Keratinocyte (primary cell): ENCODE data around the gene RAPGEF1. TPM values are rescaled to one million over a fixed set of nuclear protein-coding genes. Genes with fewer than 3 reads are reported as not detected.

ENCODE experiments used
- DNase-seq: peaks from one replicate; pipeline ENCODE4 v3.0.0-alpha.2; 2011; ENCODE audit warnings: low read depth, missing footprints, low spot score
- FAIRE-seq: peaks from 2 replicates; lab custom pipeline; 2011; peaks lifted over from hg19 to GRCh38; lab: Jason Lieb, UNC
- H2AFZ ChIP-seq: 2 replicates; pipeline ENCODE4 v1.6.0; 2012; ENCODE audit warnings: low read length, control low read depth, inconsistent platforms; ENCODE audit not compliant: control insufficient read depth
- H3K27ac ChIP-seq: 2 replicates; pipeline ENCODE4 v1.5.1; 2011; ENCODE audit warnings: low read length; ENCODE audit not compliant: control insufficient read depth, insufficient read depth
- H3K27me3 ChIP-seq: 3 replicates; pipeline ENCODE4 v1.6.0; 2011; ENCODE audit warnings: low read length; ENCODE audit not compliant: control insufficient read depth, insufficient read depth; ENCODE audit errors: extremely low read depth
- H3K36me3 ChIP-seq, 2 experiments: 2 replicates in 1 of 2; 3 replicates in 1 of 2; pipeline ENCODE4 v1.5.1; 2011; ENCODE audit warnings: low read length in 2 of 2, mild to moderate bottlenecking in 1 of 2; ENCODE audit not compliant: control insufficient read depth in 2 of 2, insufficient read depth in 2 of 2; ENCODE audit errors: extremely low read depth in 1 of 2
- H3K4me1 ChIP-seq: 3 replicates; pipeline ENCODE4 v1.5.1; 2011; ENCODE audit warnings: low read length; ENCODE audit not compliant: control insufficient read depth, insufficient read depth; ENCODE audit errors: extremely low read depth
- H3K4me2 ChIP-seq: 3 replicates; pipeline ENCODE4 v1.6.0; 2011; ENCODE audit warnings: low read depth, low read length; ENCODE audit not compliant: control insufficient read depth, insufficient read depth; ENCODE audit errors: extremely low read depth
- H3K4me3 ChIP-seq, 3 experiments: fragments of 200-600 bp in 1 of 3; sonication (generic) in 1 of 3; 2 replicates in 2 of 3; 3 replicates in 1 of 3; pipeline ENCODE4 v1.5.1; 2011 to 2016; ENCODE audit warnings: low read length in 3 of 3, mild to moderate bottlenecking in 3 of 3, control low read depth in 2 of 3, inconsistent platforms in 1 of 3, low read depth in 1 of 3, mixed read lengths in 1 of 3, mixed run types in 1 of 3, moderate library complexity in 1 of 3; ENCODE audit not compliant: control insufficient read depth in 2 of 3, insufficient read depth in 2 of 3; ENCODE audit errors: extremely low read depth in 1 of 3
- H3K79me2 ChIP-seq: 2 replicates; pipeline ENCODE4 v1.6.0; 2012; ENCODE audit warnings: low read length; ENCODE audit not compliant: control insufficient read depth, insufficient read depth
- H3K9ac ChIP-seq: 3 replicates; pipeline ENCODE4 v1.6.0; 2011; ENCODE audit warnings: low read length; ENCODE audit not compliant: control insufficient read depth, insufficient read depth; ENCODE audit errors: extremely low read depth
- H3K9me1 ChIP-seq: 3 replicates; pipeline ENCODE4 v1.6.0; 2011; ENCODE audit warnings: low read length; ENCODE audit not compliant: control insufficient read depth, insufficient read depth; ENCODE audit errors: extremely low read depth
- H3K9me3 ChIP-seq: 2 replicates; pipeline ENCODE4 v1.5.1; 2012; ENCODE audit warnings: low read depth, low read length; ENCODE audit not compliant: control insufficient read depth
- H4K20me1 ChIP-seq: 3 replicates; pipeline ENCODE4 v1.6.0; 2011; ENCODE audit warnings: low read length; ENCODE audit not compliant: control insufficient read depth, insufficient read depth; ENCODE audit errors: extremely low read depth
- CTCF ChIP-seq, 3 experiments: IDR thresholded peaks in 1 of 3; conservative IDR thresholded peaks in 1 of 3; optimal IDR thresholded peaks in 1 of 3; 2 replicates in 2 of 3; 3 replicates in 1 of 3; pipeline versions ENCODE3 to v1.5.1; 2011; ENCODE audit warnings: low read length in 3 of 3, mild to moderate bottlenecking in 3 of 3, moderate library complexity in 2 of 3, control low read depth in 1 of 3, inconsistent platforms in 1 of 3; ENCODE audit not compliant: insufficient read depth in 2 of 3; ENCODE audit errors: extremely low read depth in 1 of 3
- EZH2 ChIP-seq: IDR thresholded peaks from one replicate; pipeline ENCODE4 v1.6.1; 2012; ENCODE audit warnings: inconsistent platforms, mild to moderate bottlenecking, low read length, moderate library complexity
- dilution Hi-C: fragments of 300-500 bp; cut with MboI; formaldehyde crosslinking; loops from one replicate; pipeline ENCODE4 v1.7.0; 2020; ENCODE audit warnings: low sequenced_read_pairs; ENCODE audit not compliant: extremely low pct_ligation_motif_present
- polyA plus RNA-seq, 5 experiments: library from polyadenylated mRNA; depleted of rRNA in 3 of 5; stranded (reverse) in 3 of 5; stranded (forward) in 1 of 5; unstranded in 1 of 5; fragments of >200 nt; gene quantifications; 1 replicate in 1 of 5; 2 replicates in 3 of 5; 3 replicates in 1 of 5; pipeline versions ENCODE4 v1.2.1 to v1.2.3, GENCODE V29; 2011 to 2012; ENCODE audit warnings: missing spikeins in 2 of 5, low read depth in 1 of 5, low replicate concordance in 1 of 5
- small RNA-seq, 3 experiments: library from RNA; depleted of rRNA; stranded (forward); fragments of <200 nt; gene quantifications; one replicate each; pipeline ENCODE3, GENCODE V24; 2012; ENCODE audit warnings: low read depth in 3 of 3, low replicate concordance in 1 of 3; ENCODE audit not compliant: insufficient read length in 3 of 3

The RAPGEF1 gene
- polyA plus RNA-seq, 1 donor (not counting 4 experiments of a cell fraction or from before 2014, with no cell fraction given) = 18.5 TPM

- DNase-seq (no peak), FAIRE-seq (no peak)
- peaks cover 8% of the 10 kb centered on the region for H3K79me2 ChIP-seq
- peaks cover 11% of the 10 kb centered on the region for H3K4me1 ChIP-seq
- H3K27ac ChIP-seq = no peak overlapping the region
- H3K4me2 ChIP-seq = no peak overlapping the region
- H3K9me1 ChIP-seq = no peaks in the 10 kb centered on the region
- TF ChIP-seq EZH2 (no peak), CTCF (optimal IDR thresholded peaks at IDR 0.05 in 1 of 3, IDR thresholded peaks at IDR 0.05 in 1 of 3, conservative IDR thresholded peaks at IDR 0.05 in 1 of 3; ENCODE audit: extremely low read depth in 1 of 3, insufficient read depth in 2 of 3, low read length in 3 of 3) (no peak)
- no peaks in the 10 kb centered on the region for H3K27me3 ChIP-seq
- H4K20me1 ChIP-seq = peaks cover 4% of the 10 kb centered on the region
- H2AFZ ChIP-seq = no peak overlapping the region
- dilution Hi-C loops = no loop called here
- H3K9me3 ChIP-seq = no peaks in the 10 kb centered on the region
- H3K9ac ChIP-seq = no peak overlapping the region
- H3K4me3 ChIP-seq = no peak overlapping the region
- H3K36me3 ChIP-seq = peaks cover 8 to 26% of the 10 kb centered on the region in 2 experiments
Observed at GRCh38 chr9:131528886-131529505, 210.9 kb downstream of the RAPGEF1 start.

DNA sequence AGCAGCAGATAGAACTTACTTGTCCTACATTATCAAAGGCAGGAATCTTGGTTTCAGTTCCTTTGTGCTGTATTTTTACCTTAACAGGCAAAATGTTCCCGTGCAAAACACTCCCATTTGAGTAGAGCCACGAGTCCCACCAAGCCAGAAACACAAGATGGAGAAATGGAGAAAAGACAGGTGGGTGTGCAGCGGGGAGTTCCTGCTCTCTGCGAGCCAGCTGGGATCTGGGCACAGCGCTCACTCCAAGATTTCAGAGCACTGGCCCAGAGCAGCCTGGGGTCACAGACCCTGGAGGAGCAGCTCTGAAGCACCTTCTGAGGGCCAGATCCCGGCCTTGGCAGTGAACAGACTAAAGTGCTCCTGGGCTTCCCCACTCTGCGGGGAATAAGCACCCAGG lies 211.7 kb downstream of the RAPGEF1 start:
- H3K9me1 ChIP-seq = no peaks in the 10 kb centered on the region
- H3K27ac ChIP-seq = no peak overlapping the region
- no peak overlapping the region for H2AFZ ChIP-seq
- H3K9me3 ChIP-seq = no peaks in the 10 kb centered on the region
- H3K4me3 ChIP-seq = no peak overlapping the region
- no peaks in the 10 kb centered on the region for H3K27me3 ChIP-seq
- TF ChIP-seq EZH2 (no peak), CTCF (optimal IDR thresholded peaks at IDR 0.05 in 1 of 3, IDR thresholded peaks at IDR 0.05 in 1 of 3, conservative IDR thresholded peaks at IDR 0.05 in 1 of 3; ENCODE audit: extremely low read depth in 1 of 3, insufficient read depth in 2 of 3, low read length in 3 of 3) (no peak)
- no peak overlapping the region for H3K9ac ChIP-seq
- FAIRE-seq = no peak
- dilution Hi-C loops = no loop called here
- H3K4me2 ChIP-seq = no peak overlapping the region
- H3K36me3 ChIP-seq = peaks cover 15 to 30% of the 10 kb centered on the region in 2 experiments
- H4K20me1 ChIP-seq = peaks cover 4% of the 10 kb centered on the region
- peaks cover 11% of the 10 kb centered on the region for H3K4me1 ChIP-seq
- DNase-seq = no peak
- H3K79me2 ChIP-seq = peaks cover 8% of the 10 kb centered on the region

Small RNAs within 50 kb of the gene (small RNA-seq; reads per million reads assigned to genes)
- gene EIF4A1P3 (0 reads per million in 3 experiments), gene RF00272 (0 to 0.07 (median 0) reads per million in 3 experiments), gene RN7SL328P (0 reads per million in 3 experiments)

Other genes starting within 250 kb of the RAPGEF1 start
- gene POMT1, start 237.2 kb downstream of the RAPGEF1 start, polyA plus RNA-seq = 10.3 to 13.2 TPM (median 12.6 TPM) in 3 replicates
- 15.4 to 17.0 TPM (median 15.7 TPM) in 3 replicates for gene UCK1, start 208.8 kb downstream of the RAPGEF1 start, polyA plus RNA-seq
- not detected in 3 replicates for gene PRRT1B, start 194.6 kb downstream of the RAPGEF1 start, polyA plus RNA-seq